Gastrocnemius medialis (tissue), 4 donors: Measurements from ENCODE around the gene ZNF710. TPM values are rescaled to one million over a fixed set of nuclear protein-coding genes. Genes with fewer than 3 reads are reported as not detected.
"Not testable (repeated sequence)": the region's sequence is repeated elsewhere in the genome, so short reads cannot be mapped to it uniquely, and the experiment has no call there.

Experiments
- ATAC-seq, 2 donors: fragments of 150-250 bp; one replicate each; pipeline ENCODE4 v1.9.1; 2016
- DNase-seq, 2 donors: peaks; one replicate each; pipeline ENCODE4 v3.0.0-alpha.2; 2019
- H3K27ac ChIP-seq, 4 donors: fragments of 200-600 bp; sonication (generic); 1 replicate in 1 of 4; 2 replicates in 3 of 4; pipeline ENCODE4 v1.5.1; 2016 to 2018; ENCODE audit warnings: mild to moderate bottlenecking in 2 of 4, moderate library complexity in 1 of 4
- H3K27me3 ChIP-seq, 3 donors: fragments of 200-600 bp; sonication (generic) in 2 of 3; 1 replicate in 1 of 3; 2 replicates in 2 of 3; pipeline versions ENCODE4 v1.5.1 to v1.6.0; 2016 to 2019; ENCODE audit warnings: mild to moderate bottlenecking in 1 of 3, moderate library complexity in 1 of 3
- H3K36me3 ChIP-seq, 2 donors: fragments of 200-600 bp; sonication (generic) in 1 of 2; one replicate each; pipeline ENCODE4 v1.5.1; 2017 to 2018
- H3K4me1 ChIP-seq, 2 donors: fragments of 200-600 bp; sonication (generic) in 1 of 2; one replicate each; pipeline ENCODE4 v1.5.1; 2016 to 2017; ENCODE audit warnings: mild to moderate bottlenecking in 2 of 2
- H3K4me3 ChIP-seq, 4 donors: fragments of 200-600 bp; sonication (generic) in 3 of 4; 1 replicate in 1 of 4; 2 replicates in 3 of 4; pipeline ENCODE4 v1.5.1; 2016 to 2019; ENCODE audit warnings: mild to moderate bottlenecking in 2 of 4
- H3K9me3 ChIP-seq, 3 donors: fragments of 200-600 bp; sonication (generic) in 2 of 3; 1 replicate in 1 of 3; 2 replicates in 2 of 3; pipeline ENCODE4 v1.5.1; 2016 to 2019
- CTCF ChIP-seq, 5 experiments: fragments of 450-650 bp in 3 of 5; fragments of 200-600 bp in 2 of 5; sonication (generic) in 2 of 5; IDR thresholded peaks in 4 of 5; conservative IDR thresholded peaks in 1 of 5; 1 replicate in 4 of 5; 2 replicates in 1 of 5; pipeline ENCODE4 v1.5.1; 2016 to 2019; ENCODE audit warnings: antibody characterized with exemption in 5 of 5, mild to moderate bottlenecking in 3 of 5, moderate library complexity in 3 of 5
- POLR2A ChIP-seq, 2 donors: fragments of 450-650 bp; IDR thresholded peaks; one replicate each; pipeline ENCODE4 v1.6.1; 2017; ENCODE audit warnings: antibody characterized with exemption in 2 of 2, mild to moderate bottlenecking in 2 of 2, moderate library complexity in 2 of 2
- in situ Hi-C, 4 donors: fragments of 200-750 bp; cut with MboI; loops; one replicate each; pipeline versions ENCODE4 v1.15.0 to v1.8.0; 2017; ENCODE audit warnings: low sequenced_read_pairs in 4 of 4
- intact Hi-C: fragments of 100-400 bp; cut with DNase I; formaldehyde crosslinking; loops from one replicate; pipeline ENCODE4 v1.15.1; 2023; ENCODE audit warnings: low total_unique reads
- total RNA-seq, 4 donors: library from RNA; depleted of rRNA; stranded (reverse); fragments of >200 nt; gene quantifications; one replicate each; pipeline versions ENCODE4 v1.1.0 to v1.2.3, GENCODE V29; 2016

The ZNF710 gene
- total RNA-seq, 4 donors from 2014 or later, result 2.6 to 5.4 (median 3.2) TPM

- Histone ChIP-seq H3K4me1 (peaks cover 33 to 50% of the 10 kb centered on the region in 2 donors), H3K27me3 (no peaks in the 10 kb centered on the region), H3K27ac (peak overlapping the region in 3 of 4 donors; percentile 17 to 78 (median 77)), H3K4me3 (no peak overlapping the region), H3K36me3 (no peaks in the 10 kb centered on the region), H3K9me3 (no peaks in the 10 kb centered on the region)
- intact Hi-C loops, result no loop called here
- ATAC-seq (no peak), DNase-seq (no peak)
- in situ Hi-C loops, result no loop called here
- TF ChIP-seq CTCF (IDR thresholded peaks at IDR 0.05 in 4 of 5, conservative IDR thresholded peaks at IDR 0.05 in 1 of 5) (no peak), POLR2A (IDR thresholded peaks at IDR 0.05) (no peak)
These were observed 66.2 kb downstream of the ZNF710 start for GRCh38 chr15:90067181-90067952.

DNA sequence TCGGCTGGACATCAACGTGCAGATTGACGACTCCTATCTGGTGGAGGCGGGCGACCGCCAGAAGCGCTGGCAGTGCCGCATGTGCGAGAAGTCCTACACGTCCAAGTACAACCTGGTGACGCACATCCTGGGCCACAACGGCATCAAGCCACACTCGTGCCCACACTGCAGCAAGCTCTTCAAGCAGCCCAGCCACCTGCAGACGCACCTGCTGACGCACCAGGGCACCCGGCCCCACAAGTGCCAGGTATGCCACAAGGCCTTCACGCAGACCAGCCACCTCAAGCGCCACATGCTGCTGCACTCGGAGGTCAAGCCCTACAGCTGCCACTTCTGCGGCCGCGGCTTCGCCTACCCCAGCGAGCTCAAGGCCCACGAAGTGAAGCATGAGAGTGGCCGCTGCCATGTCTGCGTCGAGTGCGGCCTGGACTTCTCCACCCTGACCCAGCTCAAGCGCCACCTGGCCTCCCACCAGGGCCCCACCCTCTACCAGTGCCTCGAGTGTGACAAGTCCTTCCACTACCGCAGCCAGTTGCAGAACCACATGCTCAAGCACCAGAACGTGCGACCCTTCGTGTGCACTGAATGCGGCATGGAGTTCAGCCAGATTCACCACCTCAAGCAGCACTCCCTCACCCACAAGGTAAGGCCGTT is 67.0 kb downstream of the ZNF710 start:
- in situ Hi-C loops (no loop called here), intact Hi-C loops (no loop called here)
- Histone ChIP-seq H3K27me3 (no peaks in the 10 kb centered on the region), H3K36me3 (no peaks in the 10 kb centered on the region), H3K4me1 (peaks cover 26 to 43% of the 10 kb centered on the region in 2 donors), H3K4me3 (no peak overlapping the region), H3K27ac (no peak overlapping the region), H3K9me3 (no peaks in the 10 kb centered on the region)
- ATAC-seq, result no peak
- DNase-seq, result no peak
- no peak for TF ChIP-seq CTCF (IDR thresholded peaks at IDR 0.05 in 4 of 5, conservative IDR thresholded peaks at IDR 0.05 in 1 of 5)
- TF ChIP-seq POLR2A (IDR thresholded peaks at IDR 0.05), result no peak

DNA sequence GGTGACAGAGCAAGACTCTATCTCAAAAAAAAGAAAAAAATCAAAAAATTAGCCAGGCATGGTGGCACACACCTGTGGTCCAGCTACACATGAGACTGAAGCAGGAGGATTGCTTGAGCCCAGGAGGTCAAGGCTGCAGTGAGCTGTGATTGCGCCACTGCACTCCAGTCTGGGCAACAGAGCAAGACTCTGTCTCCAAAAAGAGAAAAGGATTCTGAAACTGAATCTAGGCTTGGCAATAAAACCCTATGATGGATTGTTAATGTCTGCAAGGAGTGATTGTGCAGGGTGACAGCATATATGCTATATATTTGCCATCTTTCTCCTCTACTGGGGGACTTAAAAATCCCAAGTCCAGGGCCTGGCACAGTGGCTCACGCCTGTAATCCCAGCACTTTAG is 69.5 kb downstream of the ZNF710 start:
- H3K4me1 ChIP-seq, result peaks cover 9 to 20% of the 10 kb centered on the region in 2 donors
- intact Hi-C loops, result loop anchor here (2.0 to 10.0 kb wide), 4 partner anchors 66 to 386 kb away; partner anchors contain the start of gene AP3S2
- in situ Hi-C loops, result loop anchor here (5.0 to 10.0 kb wide), 5 partner anchors 66 to 316 kb away; partner anchors contain the start of genes AP3S2 (in 3 of the 4), MESP1 (in 1 of the 4) and ZNF710 (in 1 of the 4)
- peak overlapping the region; percentile 82 to 93 (median 90) for H3K27ac ChIP-seq
- ATAC-seq, H3K36me3 ChIP-seq, DNase-seq, H3K9me3 ChIP-seq, H3K4me3 ChIP-seq, H3K27me3 ChIP-seq: not testable (repeated sequence)

DNA sequence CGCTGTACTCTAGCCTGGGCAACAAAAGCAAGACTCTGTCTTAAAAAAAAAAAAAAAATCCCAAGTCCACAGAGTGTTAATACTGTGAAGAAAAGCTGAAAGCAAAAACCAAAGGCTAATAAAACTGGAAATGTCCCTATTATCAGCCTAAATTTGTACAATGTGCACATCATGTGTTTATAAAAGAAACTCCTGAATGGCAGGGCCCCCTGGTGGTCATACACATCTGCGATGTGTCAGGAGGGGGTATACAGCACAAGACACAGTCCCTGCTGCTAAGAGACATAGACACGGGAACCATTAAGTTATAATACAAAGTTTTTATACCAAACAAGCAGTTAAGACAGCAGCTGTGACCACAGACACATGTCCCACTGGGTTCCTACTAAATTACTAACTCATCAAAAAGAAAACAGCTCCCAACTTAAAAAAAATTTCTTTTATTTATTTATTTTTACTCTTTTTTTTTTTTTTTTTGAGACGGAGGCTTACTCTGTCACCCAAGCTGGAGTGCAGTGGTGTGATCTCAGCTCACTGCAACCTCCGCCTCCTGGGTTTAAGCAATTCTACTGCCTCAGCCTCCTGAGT is 70.2 kb downstream of the ZNF710 start:
- peak; percentile 43 to 58 for ATAC-seq
- TF ChIP-seq CTCF (IDR thresholded peaks at IDR 0.05 in 4 of 5, conservative IDR thresholded peaks at IDR 0.05 in 1 of 5) (peak; percentile 78 to 84 (median 79)), POLR2A (IDR thresholded peaks at IDR 0.05) (no peak)
- in situ Hi-C loops (loop anchor here (5.0 to 10.0 kb wide), 5 partner anchors 67 to 317 kb away; partner anchors contain the start of genes AP3S2 (in 3 of the 4), MESP1 (in 1 of the 4) and ZNF710 (in 1 of the 4)), intact Hi-C loops (loop anchor here (2.0 to 10.0 kb wide), 4 partner anchors 67 to 387 kb away; partner anchors contain the start of gene AP3S2)
- Histone ChIP-seq H3K4me1 (peaks cover 15 to 26% of the 10 kb centered on the region in 2 donors), H3K4me3 (no peak overlapping the region), H3K27me3 (no peaks in the 10 kb centered on the region), H3K36me3 (no peaks in the 10 kb centered on the region), H3K27ac (peak overlapping the region; percentile 82 to 93 (median 90)), H3K9me3 (no peaks in the 10 kb centered on the region)
- peak; percentile 59 to 81 for DNase-seq
